HEK293 (cell line): ENCODE data around the gene BYSL.
A peak's percentile ranks its signal among the peaks of the same experiment; 100 is the strongest.

Experiments
- CTCF ChIA-PET: fragments of 350-600 bp; formaldehyde crosslinking; extraction: SDS; loops from one replicate; lab custom pipeline; 2021; ENCODE audit warnings: antibody characterized with exemption; lab: Yijun Ruan, JAX
- POLR2A ChIA-PET: fragments of 300-600 bp; formaldehyde crosslinking; extraction: SDS; loops from one replicate; lab custom pipeline; 2020; ENCODE audit warnings: antibody characterized with exemption, inconsistent platforms; lab: Yijun Ruan, JAX
- H3K27ac ChIP-seq: fragments of 200-500 bp; sonication (Bioruptor generic); 2 replicates; pipeline ENCODE4 v1.5.1; 2014; ENCODE audit warnings: low read depth, low read length, control low read depth, inconsistent platforms; ENCODE audit errors: extremely low read depth
- H3K36me3 ChIP-seq, 2 experiments: fragments of 200-500 bp in 1 of 2; sonication (Bioruptor generic) in 1 of 2; 1 replicate in 1 of 2; 2 replicates in 1 of 2; pipeline ENCODE4 v1.5.1; 2014 to 2017; ENCODE audit warnings: inconsistent platforms in 2 of 2, low read length in 2 of 2; ENCODE audit not compliant: control insufficient read depth in 2 of 2, insufficient read depth in 1 of 2
- H3K4me1 ChIP-seq: fragments of 200-500 bp; sonication (Bioruptor generic); 2 replicates; pipeline ENCODE4 v1.5.1; 2014; ENCODE audit warnings: mild to moderate bottlenecking, low read length, inconsistent platforms; ENCODE audit not compliant: control insufficient read depth, insufficient read depth
- H3K4me3 ChIP-seq: 2 replicates; pipeline ENCODE4 v1.5.1; 2011; ENCODE audit warnings: low read depth, mild to moderate bottlenecking, control low read depth, low read length, moderate library complexity
- H3K9me3 ChIP-seq: fragments of 200-500 bp; sonication (Bioruptor generic); 2 replicates; pipeline ENCODE4 v1.5.1; 2014; ENCODE audit warnings: low read depth, low read length, inconsistent platforms; ENCODE audit not compliant: control insufficient read depth, insufficient read depth
- GLI4 ChIP-seq: fragments of 450-650 bp; formaldehyde crosslinking; IDR thresholded peaks from 2 replicates; pipeline ENCODE4 v1.5.1; 2016; ENCODE audit warnings: missing biosample characterization, missing genetic modification characterization
- GLIS2 ChIP-seq: fragments of 450-650 bp; formaldehyde crosslinking; IDR thresholded peaks from 2 replicates; pipeline ENCODE4 v1.5.1; 2016; ENCODE audit warnings: missing biosample characterization, missing genetic modification characterization
- HOXA7 ChIP-seq: sonication (generic); formaldehyde crosslinking; IDR thresholded peaks from 2 replicates; pipeline ENCODE4 v1.8.1; 2022; ENCODE audit warnings: missing genetic modification reagents, borderline replicate concordance
- HOXC10 ChIP-seq: sonication (generic); formaldehyde crosslinking; IDR thresholded peaks from 2 replicates; pipeline ENCODE4 v1.8.1; 2023; ENCODE audit warnings: mild to moderate bottlenecking, missing genetic modification reagents
- IKZF3 ChIP-seq: fragments of 450-650 bp; IDR thresholded peaks from 2 replicates; pipeline ENCODE4 v1.5.0; 2018; ENCODE audit warnings: missing biosample characterization, mild to moderate bottlenecking, missing genetic modification characterization, moderate library complexity
- KLF8 ChIP-seq: fragments of 450-650 bp; formaldehyde crosslinking; IDR thresholded peaks from 2 replicates; pipeline ENCODE4 v1.5.1; 2016; ENCODE audit warnings: missing biosample characterization, missing genetic modification characterization
- OVOL3 ChIP-seq: fragments of 450-650 bp; formaldehyde crosslinking; IDR thresholded peaks from 2 replicates; pipeline ENCODE4 v1.5.1; 2016; ENCODE audit warnings: missing biosample characterization, missing genetic modification characterization
- PATZ1 ChIP-seq: fragments of 450-650 bp; formaldehyde crosslinking; IDR thresholded peaks from 2 replicates; pipeline ENCODE4 v1.5.1; 2016; ENCODE audit warnings: missing biosample characterization, missing genetic modification characterization
- SCRT2 ChIP-seq: fragments of 450-650 bp; formaldehyde crosslinking; IDR thresholded peaks from 2 replicates; pipeline ENCODE4 v1.5.1; 2016; ENCODE audit warnings: missing biosample characterization, missing genetic modification characterization
- SP3 ChIP-seq: fragments of 450-650 bp; formaldehyde crosslinking; IDR thresholded peaks from 2 replicates; pipeline ENCODE4 v1.5.1; 2016; ENCODE audit warnings: missing biosample characterization, missing genetic modification characterization
- SP7 ChIP-seq: fragments of 450-650 bp; formaldehyde crosslinking; IDR thresholded peaks from 2 replicates; pipeline ENCODE4 v1.5.1; 2016; ENCODE audit warnings: missing biosample characterization, missing genetic modification characterization
- WT1 ChIP-seq: fragments of 450-650 bp; formaldehyde crosslinking; IDR thresholded peaks from 2 replicates; pipeline ENCODE4 v1.5.1; 2016; ENCODE audit warnings: missing biosample characterization, missing genetic modification characterization
- ZBTB20 ChIP-seq: fragments of 450-650 bp; formaldehyde crosslinking; IDR thresholded peaks from 2 replicates; pipeline ENCODE4 v1.5.1; 2016; ENCODE audit warnings: missing biosample characterization, missing genetic modification characterization
- ZBTB8A ChIP-seq: fragments of 450-650 bp; formaldehyde crosslinking; IDR thresholded peaks from 2 replicates; pipeline ENCODE4 v1.5.1; 2016; ENCODE audit warnings: missing biosample characterization, missing genetic modification characterization
- ZFP69B ChIP-seq: fragments of 450-650 bp; formaldehyde crosslinking; IDR thresholded peaks from 2 replicates; pipeline ENCODE4 v1.5.1; 2016; ENCODE audit warnings: missing biosample characterization, missing genetic modification characterization
- ZNF155 ChIP-seq: fragments of 450-650 bp; formaldehyde crosslinking; IDR thresholded peaks from 2 replicates; pipeline ENCODE4 v1.5.1; 2016; ENCODE audit warnings: missing biosample characterization, missing genetic modification characterization
- ZNF2 ChIP-seq: fragments of 450-650 bp; formaldehyde crosslinking; IDR thresholded peaks from 2 replicates; pipeline ENCODE4 v1.5.1; 2016; ENCODE audit warnings: missing biosample characterization, missing genetic modification characterization
- ZNF214 ChIP-seq: fragments of 450-650 bp; formaldehyde crosslinking; IDR thresholded peaks from 2 replicates; pipeline ENCODE4 v1.5.1; 2017; ENCODE audit warnings: missing biosample characterization, mild to moderate bottlenecking, missing genetic modification characterization, borderline replicate concordance
- ZNF239 ChIP-seq: fragments of 450-650 bp; formaldehyde crosslinking; IDR thresholded peaks from 2 replicates; pipeline ENCODE4 v1.5.1; 2016; ENCODE audit warnings: missing biosample characterization, missing genetic modification characterization
- ZNF274 ChIP-seq, 2 experiments: fragments of 200-500 bp in 1 of 2; fragments of 450-650 bp in 1 of 2; sonication (Bioruptor generic) in 1 of 2; formaldehyde crosslinking in 1 of 2; IDR thresholded peaks; 2 replicates each; pipeline versions ENCODE4 v1.5.1 to v1.6.1; 2014 to 2016; ENCODE audit warnings: borderline replicate concordance in 1 of 2, inconsistent platforms in 1 of 2, low read length in 1 of 2, missing biosample characterization in 1 of 2, missing genetic modification characterization in 1 of 2
- ZNF335 ChIP-seq: fragments of 450-650 bp; formaldehyde crosslinking; conservative IDR thresholded peaks from 2 replicates; pipeline ENCODE4 v1.5.1; 2016; ENCODE audit warnings: missing biosample characterization, missing genetic modification characterization
- ZNF394 ChIP-seq: fragments of 450-650 bp; formaldehyde crosslinking; IDR thresholded peaks from 2 replicates; pipeline ENCODE4 v1.5.1; 2016; ENCODE audit warnings: missing biosample characterization, missing genetic modification characterization, mild to moderate bottlenecking, moderate library complexity, borderline replicate concordance
- ZNF404 ChIP-seq: fragments of 450-650 bp; formaldehyde crosslinking; IDR thresholded peaks from 2 replicates; pipeline ENCODE4 v1.5.1; 2017; ENCODE audit warnings: missing biosample characterization, missing genetic modification characterization
- ZNF785 ChIP-seq: fragments of 450-650 bp; formaldehyde crosslinking; IDR thresholded peaks from 2 replicates; pipeline ENCODE4 v1.5.1; 2016; ENCODE audit warnings: missing biosample characterization, missing genetic modification characterization
- ZNF792 ChIP-seq: fragments of 450-650 bp; formaldehyde crosslinking; IDR thresholded peaks from 2 replicates; pipeline ENCODE4 v1.5.1; 2016; ENCODE audit warnings: missing biosample characterization, missing genetic modification characterization
- ZSCAN30 ChIP-seq: fragments of 450-650 bp; IDR thresholded peaks from 2 replicates; pipeline ENCODE4 v1.5.1; 2018; ENCODE audit warnings: missing biosample characterization, mild to moderate bottlenecking, missing genetic modification characterization, moderate library complexity
- ZSCAN5A ChIP-seq: fragments of 450-650 bp; formaldehyde crosslinking; IDR thresholded peaks from 2 replicates; pipeline ENCODE4 v1.5.1; 2016; ENCODE audit warnings: missing biosample characterization, missing genetic modification characterization
- ZXDB ChIP-seq: fragments of 450-650 bp; formaldehyde crosslinking; IDR thresholded peaks from 2 replicates; pipeline ENCODE4 v1.5.1; 2016; ENCODE audit warnings: missing biosample characterization, missing genetic modification characterization
- TF ChIP-seq, protein P1 (sequence below): fragments of 450-650 bp; formaldehyde crosslinking; IDR thresholded peaks from 2 replicates; pipeline ENCODE4 v1.5.1; 2016; ENCODE audit warnings: missing biosample characterization, missing genetic modification characterization
- TF ChIP-seq, protein P2 (sequence below): fragments of 450-650 bp; formaldehyde crosslinking; IDR thresholded peaks from 2 replicates; pipeline ENCODE4 v1.5.1; 2016; ENCODE audit warnings: missing biosample characterization, missing genetic modification characterization

BYSL gene

DNA sequence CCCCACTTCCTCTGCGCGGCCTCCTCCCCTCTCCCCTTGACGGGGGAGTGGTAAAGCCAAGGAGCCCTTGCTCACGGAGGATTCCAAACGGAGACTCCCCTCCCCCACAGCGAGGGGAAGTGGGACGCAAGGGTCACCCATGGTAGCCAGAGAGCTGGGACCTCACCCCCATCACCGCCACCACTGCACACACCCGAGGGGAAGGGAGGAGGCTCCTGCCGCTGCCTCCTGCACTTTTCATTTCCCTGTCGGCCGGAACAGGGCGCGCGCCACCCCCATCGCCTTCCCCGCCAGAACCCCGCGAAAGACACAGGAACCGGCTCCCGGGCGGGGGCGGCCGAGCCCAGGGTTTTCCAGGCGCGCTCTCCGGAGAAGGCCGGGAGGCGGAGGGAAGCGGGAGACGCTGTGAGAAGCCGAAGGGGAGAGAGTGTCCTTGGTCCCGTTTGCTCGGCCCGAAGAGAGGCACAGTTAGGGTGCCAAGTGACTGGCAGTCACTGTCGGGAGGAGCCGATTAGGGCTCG is 19.5 kb downstream of the BYSL start:
- H3K27ac ChIP-seq = peak overlapping the region; percentile 51; the same call in 1 of the 2 replicates
- H3K36me3 ChIP-seq = peaks cover 0 to 26% of the 10 kb centered on the region in 2 experiments; a peak in 1 of 3 replicates
- TF ChIP-seq KLF8 (tag by site-specific recombination) (no peak), IKZF3 (tag by site-specific recombination) (peak; percentile 62), GLIS2 (tag by site-specific recombination) (peak; percentile 89), OVOL3 (tag by site-specific recombination) (no peak), WT1 (tag by site-specific recombination) (0 out of 2 replicates have a peak, but pooled peaks have one; percentile 55), ZSCAN5A (tag by site-specific recombination) (no peak), ZFP69B (tag by site-specific recombination) (no peak), ZSCAN30 (no peak), ZNF2 (tag by site-specific recombination) (0 out of 2 replicates have a peak, but pooled peaks have one; percentile 62), ZBTB8A (tag by site-specific recombination) (0 out of 2 replicates have a peak, but pooled peaks have one; percentile 62), PATZ1 (tag by site-specific recombination) (peak; percentile 69; the same call in 1 of the 2 replicates), SP3 (tag by site-specific recombination) (peak; percentile 54; the same call in 1 of the 2 replicates), ZBTB20 (tag by site-specific recombination) (peak; percentile 94), ZXDB (peak; percentile 19; the same call in 1 of the 2 replicates), ZNF335 (tag by site-specific recombination) (no peak; the same call in 1 of the 2 replicates), ZNF239 (tag by site-specific recombination) (no peak), ZNF785 (tag by site-specific recombination) (no peak), ZNF274 (IDR thresholded peaks at IDR 0.05; ENCODE audit: low read length) (no peak), ZNF274 (tag by site-specific recombination; IDR thresholded peaks at IDR 0.05; ENCODE audit: borderline replicate concordance) (no peak), ZNF394 (tag by site-specific recombination) (peak; percentile 55; the same call in 1 of the 2 replicates), ZNF404 (tag by site-specific recombination) (no peak), SCRT2 (no peak), HOXC10 (CRISPR knock-in tag) (no peak), SP7 (tag by site-specific recombination) (0 out of 2 replicates have a peak, but pooled peaks have one; percentile 33), GLI4 (tag by site-specific recombination) (no peak), HOXA7 (CRISPR knock-in tag) (no peak), ZNF792 (tag by site-specific recombination) (no peak), ZNF214 (tag by site-specific recombination) (no peak), ZNF155 (tag by site-specific recombination) (no peak)
- TF ChIP-seq, protein P1, sequence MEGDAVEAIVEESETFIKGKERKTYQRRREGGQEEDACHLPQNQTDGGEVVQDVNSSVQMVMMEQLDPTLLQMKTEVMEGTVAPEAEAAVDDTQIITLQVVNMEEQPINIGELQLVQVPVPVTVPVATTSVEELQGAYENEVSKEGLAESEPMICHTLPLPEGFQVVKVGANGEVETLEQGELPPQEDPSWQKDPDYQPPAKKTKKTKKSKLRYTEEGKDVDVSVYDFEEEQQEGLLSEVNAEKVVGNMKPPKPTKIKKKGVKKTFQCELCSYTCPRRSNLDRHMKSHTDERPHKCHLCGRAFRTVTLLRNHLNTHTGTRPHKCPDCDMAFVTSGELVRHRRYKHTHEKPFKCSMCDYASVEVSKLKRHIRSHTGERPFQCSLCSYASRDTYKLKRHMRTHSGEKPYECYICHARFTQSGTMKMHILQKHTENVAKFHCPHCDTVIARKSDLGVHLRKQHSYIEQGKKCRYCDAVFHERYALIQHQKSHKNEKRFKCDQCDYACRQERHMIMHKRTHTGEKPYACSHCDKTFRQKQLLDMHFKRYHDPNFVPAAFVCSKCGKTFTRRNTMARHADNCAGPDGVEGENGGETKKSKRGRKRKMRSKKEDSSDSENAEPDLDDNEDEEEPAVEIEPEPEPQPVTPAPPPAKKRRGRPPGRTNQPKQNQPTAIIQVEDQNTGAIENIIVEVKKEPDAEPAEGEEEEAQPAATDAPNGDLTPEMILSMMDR (tag by site-specific recombination) = peak; percentile 15
- TF ChIP-seq, protein P2, sequence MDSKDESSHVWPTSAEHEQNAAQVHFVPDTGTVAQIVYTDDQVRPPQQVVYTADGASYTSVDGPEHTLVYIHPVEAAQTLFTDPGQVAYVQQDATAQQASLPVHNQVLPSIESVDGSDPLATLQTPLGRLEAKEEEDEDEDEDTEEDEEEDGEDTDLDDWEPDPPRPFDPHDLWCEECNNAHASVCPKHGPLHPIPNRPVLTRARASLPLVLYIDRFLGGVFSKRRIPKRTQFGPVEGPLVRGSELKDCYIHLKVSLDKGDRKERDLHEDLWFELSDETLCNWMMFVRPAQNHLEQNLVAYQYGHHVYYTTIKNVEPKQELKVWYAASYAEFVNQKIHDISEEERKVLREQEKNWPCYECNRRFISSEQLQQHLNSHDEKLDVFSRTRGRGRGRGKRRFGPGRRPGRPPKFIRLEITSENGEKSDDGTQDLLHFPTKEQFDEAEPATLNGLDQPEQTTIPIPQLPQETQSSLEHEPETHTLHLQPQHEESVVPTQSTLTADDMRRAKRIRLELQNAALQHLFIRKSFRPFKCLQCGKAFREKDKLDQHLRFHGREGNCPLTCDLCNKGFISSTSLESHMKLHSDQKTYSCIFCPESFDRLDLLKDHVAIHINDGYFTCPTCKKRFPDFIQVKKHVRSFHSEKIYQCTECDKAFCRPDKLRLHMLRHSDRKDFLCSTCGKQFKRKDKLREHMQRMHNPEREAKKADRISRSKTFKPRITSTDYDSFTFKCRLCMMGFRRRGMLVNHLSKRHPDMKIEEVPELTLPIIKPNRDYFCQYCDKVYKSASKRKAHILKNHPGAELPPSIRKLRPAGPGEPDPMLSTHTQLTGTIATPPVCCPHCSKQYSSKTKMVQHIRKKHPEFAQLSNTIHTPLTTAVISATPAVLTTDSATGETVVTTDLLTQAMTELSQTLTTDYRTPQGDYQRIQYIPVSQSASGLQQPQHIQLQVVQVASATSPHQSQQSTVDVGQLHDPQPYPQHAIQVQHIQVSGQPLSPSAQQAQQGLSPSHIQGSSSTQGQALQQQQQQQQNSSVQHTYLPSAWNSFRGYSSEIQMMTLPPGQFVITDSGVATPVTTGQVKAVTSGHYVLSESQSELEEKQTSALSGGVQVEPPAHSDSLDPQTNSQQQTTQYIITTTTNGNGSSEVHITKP (tag by site-specific recombination) = peak; percentile 85

More for the DNA sequence above, 19.5 kb downstream of the BYSL start:
- ChIA-PET POLR2A (interaction anchor here (0.6 to 3.3 kb wide), 7 partner anchors 7 to 153 kb away, joined by 3 to 19 read pairs (median 5); partner anchors contain the start of genes BYSL, MED20 and TAF8), CTCF (interaction anchor here (0.9 to 13.4 kb wide), 5 partner anchors 9 to 153 kb away, joined by 4 to 160 read pairs (median 20); partner anchors contain the start of genes BYSL, MED20 and TOMM6)
- H3K4me1 ChIP-seq = peaks cover 20% of the 10 kb centered on the region
- H3K4me3 ChIP-seq = peak overlapping the region; percentile 83
- no peaks in the 10 kb centered on the region for H3K9me3 ChIP-seq
